PC-9 (cell line): ENCODE measurements around the gene ZNF672. TPM values are rescaled to one million over a fixed set of nuclear protein-coding genes. Genes with fewer than 3 reads are reported as not detected.

Experiments
- BruUV-seq: library from RNA; stranded (reverse); fragments of 400-500 nt; replicated peaks from 2 replicates; lab custom pipeline; 2021; lab: Mats Ljungman, UMichigan
- CTCF ChIA-PET: fragments of 300-600 bp; sonication (Branson Sonifier 250); formaldehyde crosslinking; loops from one replicate; lab custom pipeline; 2022; ENCODE audit warnings: antibody characterized with exemption; lab: Charles Lee
- POLR2A ChIA-PET: fragments of 300-600 bp; sonication (Branson Sonifier 250); formaldehyde crosslinking; loops from one replicate; lab custom pipeline; 2022; ENCODE audit warnings: antibody characterized with exemption; ENCODE audit not compliant: unreplicated experiment; lab: Charles Lee
- DNase-seq, 2 experiments: peaks; one replicate each; pipeline versions ENCODE4 v3.0.0 to v3.0.0-alpha.2; 2015 to 2022; ENCODE audit warnings: mixed read lengths in 1 of 2
- H2AFZ ChIP-seq: fragments of 200-600 bp; sonication (generic); 2 replicates; pipeline ENCODE4 v1.8.1; 2017; ENCODE audit warnings: antibody characterized with exemption
- H3F3A ChIP-seq: fragments of 200-600 bp; sonication (generic); 2 replicates; pipeline ENCODE4 v1.8.1; 2017; ENCODE audit warnings: antibody characterized with exemption, mild to moderate bottlenecking, low read depth; ENCODE audit not compliant: insufficient read depth
- H3K27ac ChIP-seq: fragments of 200-600 bp; sonication (generic); 2 replicates; pipeline ENCODE4 v1.6.1; 2016; ENCODE audit warnings: mixed run types
- H3K27me3 ChIP-seq: fragments of 200-600 bp; sonication (generic); 2 replicates; pipeline ENCODE4 v1.6.1; 2016; ENCODE audit warnings: low read depth, mixed run types; ENCODE audit not compliant: insufficient read depth
- H3K36me3 ChIP-seq: fragments of 200-600 bp; sonication (generic); 2 replicates; pipeline ENCODE4 v1.6.1; 2016; ENCODE audit warnings: low read depth, mixed run types
- H3K4me1 ChIP-seq: fragments of 200-600 bp; sonication (generic); replicated peaks from 2 replicates; pipeline ENCODE4 v1.6.1; 2016; ENCODE audit warnings: mixed run types; ENCODE audit not compliant: insufficient read depth
- H3K4me2 ChIP-seq: fragments of 200-600 bp; sonication (generic); 2 replicates; pipeline ENCODE4 v1.6.1; 2017; ENCODE audit warnings: mixed run types
- H3K4me3 ChIP-seq: fragments of 200-600 bp; sonication (generic); 2 replicates; pipeline ENCODE4 v1.6.1; 2016; ENCODE audit warnings: mixed run types
- H3K79me2 ChIP-seq: fragments of 200-600 bp; sonication (generic); 2 replicates; pipeline ENCODE4 v1.6.1; 2017; ENCODE audit warnings: low read depth, mixed run types
- H3K9me2 ChIP-seq: fragments of 200-600 bp; sonication (generic); 2 replicates; pipeline ENCODE4 v1.8.1; 2017; ENCODE audit warnings: mild to moderate bottlenecking; ENCODE audit not compliant: insufficient read depth
- H3K9me3 ChIP-seq: fragments of 200-600 bp; sonication (generic); 2 replicates; pipeline ENCODE4 v1.8.1; 2016; ENCODE audit warnings: low read depth; ENCODE audit not compliant: insufficient read depth
- H4K20me1 ChIP-seq: fragments of 200-600 bp; sonication (generic); 2 replicates; pipeline ENCODE4 v1.8.1; 2017; ENCODE audit not compliant: insufficient read depth
- EZH2 ChIP-seq: fragments of 200-600 bp; sonication (generic); IDR thresholded peaks from 2 replicates; pipeline ENCODE4 v1.8.0; 2017; ENCODE audit warnings: antibody characterized with exemption, low read depth
- intact Hi-C: fragments of 100-400 bp; cut with micrococcal nuclease; formaldehyde crosslinking; loops from one replicate; pipeline ENCODE4 v1.10.0; 2022; ENCODE audit not compliant: unreplicated experiment
- total RNA-seq: library from RNA; stranded (reverse); gene quantifications from 2 replicates; pipeline ENCODE4 v1.2.3, GENCODE V29; 2021
- TF ChIP-seq, protein P1 (sequence below): fragments of 200-600 bp; sonication (generic); conservative IDR thresholded peaks from 2 replicates; pipeline ENCODE4 v1.6.1; 2017; ENCODE audit warnings: mixed run types, antibody characterized with exemption, mild to moderate bottlenecking, moderate library complexity

ZNF672 gene
- total RNA-seq, 1 experiment from 2014 or later, result 24.7 TPM

DNA sequence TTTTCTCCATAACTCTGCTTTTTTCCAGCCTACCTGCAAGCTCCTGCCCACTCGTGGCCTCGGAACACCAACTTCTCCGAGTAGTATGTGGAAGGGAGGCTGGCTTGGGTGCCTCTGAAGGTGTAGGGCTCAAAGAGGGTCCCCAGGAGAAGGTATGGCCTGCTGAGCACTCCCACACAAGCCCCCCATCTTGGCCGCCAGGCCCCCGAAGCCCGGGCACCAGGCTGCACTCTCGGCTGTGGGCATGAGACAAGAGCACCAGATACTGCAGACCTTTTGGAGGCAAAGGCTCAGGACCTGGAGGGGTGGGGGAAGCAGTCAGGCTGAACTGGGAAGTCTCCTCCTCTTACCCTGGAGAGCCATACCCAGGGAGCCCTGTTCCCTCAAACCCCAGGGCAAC lies 19.2 kb downstream of the ZNF672 start:
- H3K9me2 ChIP-seq, result no peaks in the 10 kb centered on the region
- no peak for DNase-seq
- H4K20me1 ChIP-seq, result no peaks in the 10 kb centered on the region
- TF ChIP-seq, protein P1, sequence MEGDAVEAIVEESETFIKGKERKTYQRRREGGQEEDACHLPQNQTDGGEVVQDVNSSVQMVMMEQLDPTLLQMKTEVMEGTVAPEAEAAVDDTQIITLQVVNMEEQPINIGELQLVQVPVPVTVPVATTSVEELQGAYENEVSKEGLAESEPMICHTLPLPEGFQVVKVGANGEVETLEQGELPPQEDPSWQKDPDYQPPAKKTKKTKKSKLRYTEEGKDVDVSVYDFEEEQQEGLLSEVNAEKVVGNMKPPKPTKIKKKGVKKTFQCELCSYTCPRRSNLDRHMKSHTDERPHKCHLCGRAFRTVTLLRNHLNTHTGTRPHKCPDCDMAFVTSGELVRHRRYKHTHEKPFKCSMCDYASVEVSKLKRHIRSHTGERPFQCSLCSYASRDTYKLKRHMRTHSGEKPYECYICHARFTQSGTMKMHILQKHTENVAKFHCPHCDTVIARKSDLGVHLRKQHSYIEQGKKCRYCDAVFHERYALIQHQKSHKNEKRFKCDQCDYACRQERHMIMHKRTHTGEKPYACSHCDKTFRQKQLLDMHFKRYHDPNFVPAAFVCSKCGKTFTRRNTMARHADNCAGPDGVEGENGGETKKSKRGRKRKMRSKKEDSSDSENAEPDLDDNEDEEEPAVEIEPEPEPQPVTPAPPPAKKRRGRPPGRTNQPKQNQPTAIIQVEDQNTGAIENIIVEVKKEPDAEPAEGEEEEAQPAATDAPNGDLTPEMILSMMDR, result no peak
- no peak for TF ChIP-seq EZH2
- peak overlapping the region; percentile 75 for H3K4me3 ChIP-seq
- peaks cover 23% of the 10 kb centered on the region for H3K79me2 ChIP-seq
- no peaks in the 10 kb centered on the region for H3K27me3 ChIP-seq
- peak overlapping the region; percentile 94 for H3K4me2 ChIP-seq
- no peak overlapping the region for H3K27ac ChIP-seq
- intact Hi-C loops, result no loop called here
- peaks cover 16% of the 10 kb centered on the region for H3K4me1 ChIP-seq
- no TSS peak for BruUV-seq
- CTCF ChIA-PET, result no interaction called here
- no peaks in the 10 kb centered on the region for H3K9me3 ChIP-seq
- POLR2A ChIA-PET, result no interaction called here
- no peak overlapping the region; the same call in 1 of the 2 replicates for H2AFZ ChIP-seq
- peaks cover 4% of the 10 kb centered on the region; the same call in 1 of the 2 replicates for H3F3A ChIP-seq
- H3K36me3 ChIP-seq, result no peaks in the 10 kb centered on the region; the same call in 1 of the 2 replicates

DNA sequence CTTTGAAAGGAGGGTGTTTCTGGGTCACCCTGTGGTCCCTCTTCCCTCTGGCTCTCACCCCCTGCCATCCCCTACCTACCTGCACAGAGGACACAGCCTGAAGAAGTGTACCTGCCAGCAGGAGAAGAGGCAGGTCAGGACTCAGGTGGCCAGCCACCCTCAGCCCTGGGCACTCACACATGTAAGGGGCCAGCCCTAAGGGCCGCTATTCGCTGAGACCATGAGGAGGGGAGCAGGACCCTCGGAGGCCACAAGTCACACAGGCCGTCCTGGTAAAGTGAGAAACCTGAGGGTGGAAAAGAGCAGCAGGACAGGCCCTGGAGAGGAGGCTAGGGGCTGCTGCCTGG lies 19.7 kb downstream of the ZNF672 start:
- Histone ChIP-seq H3K9me2 (no peaks in the 10 kb centered on the region), H3K4me1 (peaks cover 16% of the 10 kb centered on the region), H3K36me3 (no peaks in the 10 kb centered on the region; the same call in 1 of the 2 replicates), H3K4me2 (peak overlapping the region; percentile 94), H3K27me3 (no peaks in the 10 kb centered on the region), H3F3A (peaks cover 4% of the 10 kb centered on the region; the same call in 1 of the 2 replicates), H3K9me3 (no peaks in the 10 kb centered on the region), H3K79me2 (peaks cover 23% of the 10 kb centered on the region), H3K27ac (peak overlapping the region; percentile 72), H3K4me3 (peak overlapping the region; percentile 75), H2AFZ (peak overlapping the region; percentile 93), H4K20me1 (no peaks in the 10 kb centered on the region)
- CTCF ChIA-PET, result interaction anchor here (1.4 kb wide), 1 partner anchor 19 kb away, joined by 17 read pairs; no protein-coding TSS in a partner anchor
- DNase-seq, result no peak
- intact Hi-C loops, result loop anchor here (1.0 kb wide), 2 partner anchors 19 to 31 kb away; partner anchors contain the start of gene ZNF672
- POLR2A ChIA-PET, result interaction anchor here (0.9 kb wide), 1 partner anchor 19 kb away, joined by 3 read pairs; no protein-coding TSS in a partner anchor
- TF ChIP-seq, protein P1, result no peak
- TF ChIP-seq EZH2, result no peak
- BruUV-seq, result no TSS peak

DNA sequence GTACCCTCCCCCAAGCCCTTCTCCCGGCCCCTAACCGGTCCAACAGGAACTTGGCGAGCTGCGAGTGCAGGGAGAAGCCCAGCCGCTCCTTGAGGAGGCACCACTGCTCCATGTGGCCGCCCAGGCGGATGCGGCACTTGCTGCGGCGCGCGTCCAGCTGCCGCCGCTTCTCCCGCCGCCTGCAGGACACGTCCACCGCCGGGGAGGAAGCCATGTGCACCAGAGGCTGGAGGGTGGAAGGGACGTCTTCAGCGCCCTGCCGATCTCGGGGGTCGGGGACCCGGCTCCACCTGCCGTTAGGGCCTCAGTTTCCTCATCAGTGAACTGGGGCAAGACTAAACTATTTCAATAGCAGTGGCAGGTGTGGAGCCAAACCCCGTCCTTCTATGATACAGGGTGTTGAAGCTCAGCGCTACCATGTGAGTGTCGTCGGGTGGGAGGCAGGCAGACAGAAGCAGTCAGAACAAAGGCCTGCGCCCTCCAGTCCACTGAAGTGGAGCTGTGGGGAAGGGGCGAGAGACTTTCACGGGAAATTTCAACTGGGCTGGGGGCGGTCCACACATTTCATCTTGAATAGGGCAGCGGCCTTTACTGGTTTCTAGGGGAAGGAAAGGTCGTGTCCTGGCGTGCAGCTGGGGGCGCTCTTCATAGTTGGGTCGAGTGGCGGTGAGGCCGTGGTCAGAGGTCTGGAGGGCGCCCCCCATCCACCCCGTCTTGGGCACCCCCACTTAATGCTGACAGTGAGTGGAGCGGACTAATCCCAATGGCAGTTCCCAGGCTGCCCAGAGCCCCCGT lies 20.3 kb downstream of the ZNF672 start:
- Histone ChIP-seq H3K9me2 (no peaks in the 10 kb centered on the region), H3F3A (peaks cover 4% of the 10 kb centered on the region; the same call in 1 of the 2 replicates), H4K20me1 (no peaks in the 10 kb centered on the region), H3K27me3 (no peaks in the 10 kb centered on the region), H3K36me3 (no peaks in the 10 kb centered on the region; the same call in 1 of the 2 replicates), H3K79me2 (peaks cover 23% of the 10 kb centered on the region), H3K4me2 (peak overlapping the region; percentile 94), H3K9me3 (no peaks in the 10 kb centered on the region), H3K27ac (peak overlapping the region; percentile 72), H3K4me3 (peak overlapping the region; percentile 75), H3K4me1 (peaks cover 16% of the 10 kb centered on the region), H2AFZ (peak overlapping the region; percentile 93)
- peak; percentile 53 to 76 for DNase-seq
- ChIA-PET CTCF (interaction anchor here (1.4 kb wide), 1 partner anchor 19 kb away, joined by 17 read pairs; no protein-coding TSS in a partner anchor), POLR2A (interaction anchor here (0.5 to 1.0 kb wide), 3 partner anchors 19 to 49 kb away, joined by 3 to 9 read pairs (median 6); partner anchors contain the start of gene SH3BP5L)
- TF ChIP-seq EZH2, result no peak
- TF ChIP-seq, protein P1, result peak; percentile 55
- intact Hi-C loops, result loop anchor here (1.0 kb wide), 2 partner anchors 20 to 32 kb away; partner anchors contain the start of gene ZNF672
- BruUV-seq, result TSS peak; percentile 54
